Nucleus accumbens (tissue), 56 donors: ENCODE data around the gene MMP1.

Source experiments
- DNase-seq, 56 donors: peaks; one replicate each; lab custom pipeline; 2025; lab: John Stamatoyannopoulos, UW

The MMP1 gene

GRCh38 chr11:102809971-102810370 is 12.0 kb upstream of the MMP1 start:
- no peak for DNase-seq

GRCh38 chr11:102807921-102808320 is 10.0 kb upstream of the MMP1 start:
- no peak for DNase-seq

GRCh38 chr11:102806296-102806695 is 8.3 kb upstream of the MMP1 start:
- DNase-seq = no peak

DNA sequence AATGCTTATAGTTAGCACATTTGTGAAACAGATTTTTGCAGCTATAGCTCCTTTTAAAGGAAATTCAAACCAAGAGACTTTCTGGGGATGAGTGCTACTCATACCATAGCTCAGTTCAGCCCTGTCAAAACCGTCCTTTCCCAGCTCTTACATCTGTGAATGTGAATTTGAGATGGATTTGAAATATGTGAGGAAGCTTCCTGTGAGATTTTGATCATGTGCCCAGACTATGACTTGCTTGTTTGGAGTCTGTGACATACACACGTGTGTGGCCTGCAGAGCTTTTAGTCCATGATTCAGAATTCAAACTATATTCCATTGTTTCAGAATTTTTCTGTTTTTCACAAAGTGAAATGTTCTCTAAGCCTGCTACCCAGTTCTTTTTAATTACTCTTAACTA is 4.4 kb upstream of the MMP1 start:
- DNase-seq = no peak

GRCh38 chr11:102800767-102801166 is 2.8 kb upstream of the MMP1 start:
- no peak for DNase-seq

DNA sequence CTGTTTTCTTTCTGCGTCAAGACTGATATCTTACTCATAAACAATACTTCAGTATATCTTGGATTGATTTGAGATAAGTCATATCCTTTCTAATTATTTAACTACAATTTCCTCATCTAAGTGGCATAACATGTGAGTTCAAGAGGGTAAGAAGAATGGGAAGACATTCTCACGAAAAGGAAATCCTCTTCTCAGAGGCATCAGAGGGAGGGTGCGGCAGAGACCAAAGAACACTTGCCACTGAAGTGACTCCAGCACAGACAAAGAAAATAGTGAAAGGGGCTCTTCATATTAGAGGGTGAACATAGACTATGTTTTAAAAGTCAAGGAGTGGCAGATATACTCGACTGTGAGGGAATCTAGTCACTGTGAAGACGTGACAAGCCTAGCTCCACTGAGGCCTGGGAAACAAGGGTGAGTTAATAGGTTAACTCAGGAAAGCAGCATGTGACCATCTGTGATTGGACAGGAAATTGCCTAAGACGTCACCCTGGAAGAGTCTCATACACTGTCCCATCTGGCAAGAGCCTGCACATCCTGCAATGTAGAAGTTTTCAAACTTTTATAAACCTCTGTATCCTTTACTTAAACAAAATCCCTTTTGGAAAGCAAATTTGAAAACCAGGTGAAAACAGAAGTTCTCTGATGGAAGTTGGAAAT is 1.9 kb upstream of the MMP1 start:
- no peak for DNase-seq

GRCh38 chr11:102794382-102794781 is 3.6 kb downstream of the MMP1 start:
- no peak for DNase-seq

- no peak for DNase-seq
These were observed 4.2 kb downstream of the MMP1 start for GRCh38 chr11:102793677-102794290.

DNA sequence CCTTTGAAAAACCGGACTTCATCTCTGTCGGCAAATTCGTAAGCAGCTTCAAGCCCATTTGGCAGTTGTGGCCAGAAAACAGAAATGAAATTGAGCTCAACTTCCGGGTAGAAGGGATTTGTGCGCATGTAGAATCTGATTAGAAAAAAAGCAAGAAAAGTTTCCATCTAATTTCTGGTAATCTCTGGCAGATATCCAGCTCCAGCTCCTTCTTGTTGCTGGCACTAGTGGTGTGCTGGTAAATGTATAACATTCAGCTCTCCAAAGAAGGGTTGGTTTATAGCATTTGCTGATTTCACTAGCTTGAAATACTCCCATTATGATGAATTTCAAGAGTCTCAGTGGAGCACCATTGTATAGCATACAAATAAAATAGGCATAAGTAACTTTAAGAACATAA is 5.4 kb downstream of the MMP1 start:
- no peak for DNase-seq

GRCh38 chr11:102791271-102792036 is 6.5 kb downstream of the MMP1 start:
- DNase-seq = no peak

DNA sequence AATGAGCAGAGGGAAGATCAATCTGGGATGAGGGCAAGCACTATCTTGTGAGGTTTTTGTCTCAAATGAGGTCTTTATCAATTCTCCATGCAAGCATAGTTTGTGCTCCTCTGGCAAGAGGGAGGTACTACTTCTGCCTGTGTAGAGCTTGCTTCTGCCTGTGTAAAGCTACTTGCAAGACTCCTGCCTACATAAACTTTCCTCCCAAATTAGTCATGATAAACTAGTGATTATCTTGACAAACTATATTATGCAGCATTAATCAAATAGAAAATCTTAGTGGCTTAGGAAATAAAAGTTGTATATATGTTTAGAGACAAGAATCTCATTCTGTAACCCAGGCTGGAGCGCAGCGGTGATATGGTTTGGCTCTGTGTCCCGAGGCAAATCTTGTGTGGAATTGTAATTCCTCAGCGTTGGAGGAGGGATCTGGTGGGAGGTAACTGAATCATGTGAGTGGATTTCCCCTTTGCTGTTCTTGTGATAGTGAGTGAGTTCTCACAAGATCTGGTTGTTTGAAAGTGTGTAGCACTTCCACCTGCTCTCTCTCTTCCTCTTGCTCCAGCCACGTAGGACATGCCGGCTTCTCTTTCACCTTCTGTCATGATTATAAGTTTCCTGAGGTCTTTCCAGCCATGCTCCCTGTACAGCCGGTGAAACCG is 9.5 kb downstream of the MMP1 start:
- peak in 2 of 56 donors; percentile 2 to 8 for DNase-seq

GRCh38 chr11:102784380-102784779 is 13.6 kb downstream of the MMP1 start:
- DNase-seq = no peak

DNA sequence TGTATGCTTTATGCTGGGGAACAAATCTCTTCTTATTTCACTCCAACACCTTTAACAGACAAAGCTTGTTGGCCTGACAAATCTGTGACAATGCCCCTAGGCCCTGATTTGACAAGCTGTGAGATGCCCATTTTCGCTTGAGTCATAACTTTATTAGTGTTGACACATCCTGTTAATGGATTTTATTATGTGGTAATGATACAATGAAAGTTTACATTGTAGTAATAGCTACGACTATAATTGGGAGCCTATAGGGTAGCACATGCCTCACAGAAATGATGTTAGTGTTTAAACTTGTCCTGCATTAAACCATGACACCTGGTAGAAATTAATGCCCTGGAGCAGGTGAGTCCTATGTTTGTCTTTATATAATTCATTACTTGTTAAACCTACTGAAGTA is 14.2 kb downstream of the MMP1 start:
- no peak for DNase-seq

GRCh38 chr11:102783016-102783415 is 14.9 kb downstream of the MMP1 start:
- no peak for DNase-seq

DNA sequence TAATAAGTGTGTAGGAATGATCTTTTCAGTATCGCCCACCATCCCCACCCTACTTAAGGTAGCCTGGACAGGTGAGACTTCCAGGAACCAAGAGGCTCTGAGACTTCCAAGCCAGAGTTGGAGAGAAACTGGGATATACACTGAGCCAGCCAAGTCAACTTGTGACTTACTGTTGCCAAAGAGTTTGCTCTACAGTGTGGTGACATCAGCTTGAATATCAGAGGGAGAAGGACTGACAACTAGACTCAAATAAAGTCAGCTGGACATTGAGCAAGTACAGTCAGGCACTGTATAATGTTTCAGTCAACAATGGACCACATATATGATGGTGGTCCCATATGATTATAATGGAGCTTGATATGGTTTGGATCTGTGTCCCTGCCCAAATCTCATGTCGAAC is 16.3 kb downstream of the MMP1 start:
- DNase-seq = no peak

- no peak for DNase-seq
These were observed 17.5 kb downstream of the MMP1 start, which contains the start of gene MMP10 for GRCh38 chr11:102780491-102780918. Gene MMP10, minus strand, starts transcription at chr11:102780628. Its CDS starts 37 bp downstream, at chr11:102780591.

GRCh38 chr11:102776454-102776853 is 21.5 kb downstream of the MMP1 start:
- no peak for DNase-seq

DNA sequence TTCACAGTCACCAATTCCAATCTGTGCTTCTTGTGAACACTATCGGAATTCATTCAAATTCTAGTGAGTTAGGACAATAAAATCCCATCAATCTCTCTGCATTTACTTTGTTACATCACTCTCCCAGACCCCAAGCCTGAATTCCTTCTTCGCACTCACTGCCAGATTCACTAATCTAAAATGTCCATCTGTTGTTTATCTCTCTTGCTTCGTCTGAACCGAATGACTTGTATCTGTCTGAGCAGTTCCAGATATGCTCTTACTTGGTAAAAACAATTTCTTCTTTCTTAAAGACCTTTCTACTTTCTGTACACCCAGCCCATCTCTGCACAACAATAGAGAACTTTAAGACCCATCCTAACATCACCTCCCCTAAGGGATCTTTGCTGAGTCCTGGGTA is 24.6 kb downstream of the MMP1 start:
- DNase-seq = no peak

DNA sequence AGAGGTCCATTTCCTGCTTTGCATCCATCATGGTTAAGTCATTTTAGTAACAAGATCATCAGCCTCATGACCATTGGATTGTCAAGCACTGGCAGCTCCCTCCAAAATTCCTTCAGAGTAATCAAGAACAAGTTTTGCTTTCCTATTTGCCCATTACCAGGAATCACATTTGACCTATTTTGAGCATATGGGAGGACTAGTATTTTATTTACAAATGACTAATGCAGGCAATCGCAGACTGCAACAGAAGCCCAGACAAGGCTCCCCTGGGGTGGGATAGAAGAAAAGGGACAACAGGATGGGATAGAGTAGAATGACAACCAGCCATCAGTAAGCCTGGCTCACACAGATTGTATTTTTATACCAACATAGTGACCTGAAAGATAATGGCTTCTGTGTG is 26.6 kb downstream of the MMP1 start:
- no peak for DNase-seq

- DNase-seq = no peak
These were observed 27.8 kb downstream of the MMP1 start for GRCh38 chr11:102770191-102770590.

DNA sequence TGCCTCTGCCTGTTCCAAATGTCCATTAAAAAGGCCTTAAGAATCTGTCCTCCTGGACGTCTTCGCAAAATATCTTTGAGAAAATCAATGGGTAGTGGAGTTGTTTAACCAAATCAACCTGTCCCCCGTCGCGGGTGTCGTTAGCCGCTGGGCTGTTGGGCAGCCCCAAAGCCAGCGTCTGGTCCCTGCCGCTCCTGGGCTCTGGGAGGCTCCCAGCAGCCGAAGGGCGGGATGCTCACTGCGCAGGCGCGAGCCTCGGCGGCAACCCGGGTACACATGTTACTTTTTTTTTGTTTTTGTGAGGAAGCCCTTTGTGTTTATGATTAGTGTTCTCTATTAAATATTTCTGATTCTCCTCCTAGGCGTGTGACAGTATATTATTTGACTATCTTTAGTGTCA is 30.2 kb downstream of the MMP1 start:
- DNase-seq = no peak
